Memory B cell (primary cell): ENCODE measurements around the gene ADTRP.

Experiments used
- ATAC-seq: fragments of 150-1000 bp; cut with Tn5 transposase; 2 replicates; pipeline ENCODE4 v1.10.0; 2021; ENCODE audit warnings: low read depth, mild to moderate bottlenecking, moderate library complexity
- DNase-seq, 2 donors: peaks; one replicate each; pipeline ENCODE4 v3.0.0; 2022; ENCODE audit warnings: low spot score in 2 of 2
- H3K27ac Mint-ChIP-seq: one replicate; pipeline ENCODE4 v1.8.0; 2022; ENCODE audit warnings: mild to moderate bottlenecking, moderate library complexity, mixed read lengths
- H3K27me3 Mint-ChIP-seq: one replicate; pipeline ENCODE4 v1.8.0; 2022; ENCODE audit warnings: mixed read lengths
- H3K36me3 Mint-ChIP-seq: one replicate; pipeline ENCODE4 v1.8.0; 2022; ENCODE audit warnings: mild to moderate bottlenecking, mixed read lengths
- H3K4me1 Mint-ChIP-seq: one replicate; pipeline ENCODE4 v1.8.0; 2022; ENCODE audit warnings: mixed read lengths
- H3K4me3 Mint-ChIP-seq: one replicate; pipeline ENCODE4 v1.8.0; 2022; ENCODE audit warnings: mild to moderate bottlenecking, moderate library complexity, mixed read lengths
- H3K9me3 Mint-ChIP-seq: one replicate; pipeline ENCODE4 v1.8.0; 2022; ENCODE audit warnings: mixed read lengths

The ADTRP gene

DNA sequence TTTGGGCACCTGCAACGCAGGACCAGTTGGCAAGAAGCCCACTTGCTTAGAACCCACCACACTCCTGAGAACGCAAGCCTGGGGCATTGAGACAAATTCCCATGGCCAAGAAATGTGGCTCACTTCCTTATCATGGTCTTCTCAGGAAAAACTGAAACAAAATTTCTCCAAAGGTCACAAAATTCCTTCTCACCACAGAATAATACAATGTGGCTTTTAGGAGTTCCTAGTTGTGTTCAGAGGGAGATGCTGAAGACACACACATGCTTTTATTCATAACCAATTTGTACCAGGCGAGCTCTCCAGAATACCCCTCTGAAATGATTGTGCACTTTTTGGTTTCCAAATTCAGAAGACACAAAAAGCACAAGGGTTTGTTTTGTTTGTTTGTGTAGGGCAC, 31.6 kb downstream of the ADTRP start:
- Mint-ChIP-seq H3K36me3 (no peaks in the 10 kb centered on the region), H3K9me3 (peaks cover 1% of the 10 kb centered on the region), H3K27ac (no peak overlapping the region), H3K4me1 (no peaks in the 10 kb centered on the region), H3K4me3 (no peak overlapping the region), H3K27me3 (peaks cover 1% of the 10 kb centered on the region)
- DNase-seq (no peak), ATAC-seq (no peak)

DNA sequence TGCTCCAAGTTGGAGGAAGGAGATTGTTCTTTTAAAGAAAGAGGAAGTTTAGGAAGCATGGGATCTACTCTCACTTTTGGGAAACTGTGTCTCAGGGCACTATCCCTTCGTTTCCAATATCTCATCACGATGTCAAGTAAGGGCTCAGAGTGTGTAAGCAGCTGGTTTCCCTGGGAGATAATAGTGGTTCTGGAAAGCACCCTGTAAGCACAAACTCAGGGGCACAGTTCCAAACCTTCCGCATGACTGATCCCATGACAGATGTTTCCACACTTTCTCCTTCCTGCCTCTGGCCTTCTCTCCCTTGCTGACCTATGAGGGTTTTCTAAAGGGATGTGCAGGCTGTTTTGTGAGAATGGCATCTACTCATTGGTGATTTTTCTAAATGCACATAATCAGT, 33.9 kb downstream of the ADTRP start:
- Mint-ChIP-seq H3K9me3 (peaks cover 1% of the 10 kb centered on the region), H3K36me3 (peaks cover 1% of the 10 kb centered on the region), H3K27ac (peak overlapping the region; percentile 10), H3K4me3 (no peak overlapping the region), H3K4me1 (no peaks in the 10 kb centered on the region), H3K27me3 (peaks cover 11% of the 10 kb centered on the region)
- ATAC-seq (no peak), DNase-seq (no peak)

DNA sequence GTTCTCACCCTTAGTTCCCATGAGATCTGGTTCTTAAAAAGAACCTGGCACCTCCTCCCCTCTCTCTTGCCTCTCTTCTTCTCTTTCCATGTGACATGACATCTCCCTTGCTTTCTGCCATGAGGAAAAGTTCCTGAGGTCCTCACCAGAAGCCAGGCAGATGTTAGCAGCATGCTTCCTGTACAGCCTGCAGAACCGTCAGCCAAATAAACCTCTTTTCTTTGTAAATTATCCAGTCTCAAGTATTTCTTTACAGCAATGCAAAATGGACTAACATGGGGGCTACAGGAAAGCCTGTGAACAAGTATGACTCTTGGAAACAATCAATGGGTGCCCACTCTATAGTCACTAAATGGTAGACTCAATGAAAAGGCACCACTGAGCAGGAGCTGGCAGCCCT, 34.5 kb downstream of the ADTRP start:
- no peak overlapping the region for H3K27ac Mint-ChIP-seq
- H3K27me3 Mint-ChIP-seq: peaks cover 11% of the 10 kb centered on the region
- no peak for ATAC-seq

DNA sequence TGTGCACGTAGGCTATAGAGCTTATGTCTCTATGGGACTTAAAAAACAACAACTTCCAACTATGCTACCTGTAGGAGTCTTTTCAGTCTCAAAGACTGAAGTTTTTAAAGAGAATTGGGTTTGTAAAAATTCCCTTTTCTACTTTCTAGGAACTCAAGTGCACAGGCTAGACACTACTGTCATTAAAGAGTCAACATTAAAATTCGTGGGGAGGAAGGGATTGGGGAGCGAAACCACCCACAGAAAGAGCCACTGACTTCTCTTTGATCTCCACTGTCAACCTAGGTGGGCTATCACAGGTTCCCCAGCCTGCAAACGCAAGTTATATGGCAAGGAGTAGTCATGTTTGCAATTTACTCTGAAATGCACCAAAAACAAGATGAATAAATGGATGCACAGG, 37.7 kb downstream of the ADTRP start:
- Mint-ChIP-seq H3K27me3 (peaks cover 16% of the 10 kb centered on the region), H3K4me1 (peaks cover 2% of the 10 kb centered on the region), H3K9me3 (peaks cover 1% of the 10 kb centered on the region), H3K27ac (no peak overlapping the region), H3K4me3 (no peak overlapping the region), H3K36me3 (peaks cover 1% of the 10 kb centered on the region)
- ATAC-seq (no peak), DNase-seq (no peak)

More for the DNA sequence above, 34.5 kb downstream of the ADTRP start:
- H3K36me3 Mint-ChIP-seq: peaks cover 1% of the 10 kb centered on the region
- H3K4me1 Mint-ChIP-seq: no peaks in the 10 kb centered on the region
- no peak for DNase-seq
- no peak overlapping the region for H3K4me3 Mint-ChIP-seq
- peaks cover 1% of the 10 kb centered on the region for H3K9me3 Mint-ChIP-seq

DNA sequence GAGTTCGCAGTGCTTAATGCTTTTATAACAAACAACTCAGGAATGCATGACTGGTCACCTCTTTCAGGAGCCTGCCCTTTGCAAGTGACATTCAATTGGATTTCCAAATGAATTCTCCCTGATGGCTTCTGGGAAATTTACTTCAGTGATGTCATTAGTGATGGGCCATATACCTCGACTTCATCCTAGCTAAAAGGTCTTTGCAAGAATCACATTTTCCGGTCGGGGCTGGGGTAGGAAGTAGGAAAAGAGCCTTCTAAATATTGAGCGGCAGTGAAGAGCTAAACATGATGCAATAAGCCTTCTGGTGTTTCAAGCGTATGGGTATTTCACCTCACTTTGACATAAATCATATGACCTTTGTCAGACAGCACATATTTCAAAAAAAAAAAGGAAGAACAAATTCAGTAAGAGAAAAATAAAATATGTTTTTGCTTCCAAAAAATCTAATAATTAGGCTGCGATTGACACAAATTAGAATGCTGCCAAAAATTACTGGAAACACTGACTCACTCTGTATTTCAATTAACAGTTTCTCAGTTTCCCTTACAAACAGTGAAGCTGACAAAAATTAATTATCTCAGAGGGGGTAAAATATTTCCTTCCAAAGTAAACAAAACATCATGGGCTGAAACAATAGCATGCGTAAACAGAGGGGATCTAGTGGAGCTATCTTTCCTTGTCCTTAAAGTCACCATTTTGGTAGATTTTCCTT, 39.8 kb downstream of the ADTRP start:
- DNase-seq: no peak
- Mint-ChIP-seq H3K4me3 (no peak overlapping the region), H3K9me3 (no peaks in the 10 kb centered on the region), H3K36me3 (peaks cover 1% of the 10 kb centered on the region), H3K27ac (no peak overlapping the region), H3K4me1 (peaks cover 2% of the 10 kb centered on the region), H3K27me3 (peaks cover 17% of the 10 kb centered on the region)
- no peak for ATAC-seq

DNA sequence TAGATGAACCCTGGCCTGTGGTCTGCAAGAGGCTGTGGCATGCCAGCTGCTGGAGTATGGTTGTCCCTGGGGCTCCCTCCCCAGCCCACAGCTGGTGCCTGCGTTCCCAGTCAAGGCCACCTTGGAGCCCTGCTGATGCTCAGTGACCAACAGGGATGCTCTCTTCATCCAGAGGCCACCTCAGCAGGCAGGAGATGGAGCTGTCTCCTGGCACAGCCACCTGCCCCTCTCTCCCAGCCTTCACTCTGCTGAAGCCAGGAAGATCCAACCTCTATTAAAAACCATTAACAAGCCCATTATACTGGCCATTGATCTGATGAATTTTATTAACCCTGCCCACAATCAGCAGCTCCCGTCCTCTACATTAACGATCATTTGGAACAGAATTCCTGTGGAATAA, 40.4 kb downstream of the ADTRP start:
- no peaks in the 10 kb centered on the region for H3K9me3 Mint-ChIP-seq
- H3K36me3 Mint-ChIP-seq: peaks cover 1% of the 10 kb centered on the region
- peaks cover 2% of the 10 kb centered on the region for H3K4me1 Mint-ChIP-seq
- DNase-seq: no peak
- ATAC-seq: no peak
- peaks cover 17% of the 10 kb centered on the region for H3K27me3 Mint-ChIP-seq
- H3K4me3 Mint-ChIP-seq: no peak overlapping the region
- no peak overlapping the region for H3K27ac Mint-ChIP-seq

DNA sequence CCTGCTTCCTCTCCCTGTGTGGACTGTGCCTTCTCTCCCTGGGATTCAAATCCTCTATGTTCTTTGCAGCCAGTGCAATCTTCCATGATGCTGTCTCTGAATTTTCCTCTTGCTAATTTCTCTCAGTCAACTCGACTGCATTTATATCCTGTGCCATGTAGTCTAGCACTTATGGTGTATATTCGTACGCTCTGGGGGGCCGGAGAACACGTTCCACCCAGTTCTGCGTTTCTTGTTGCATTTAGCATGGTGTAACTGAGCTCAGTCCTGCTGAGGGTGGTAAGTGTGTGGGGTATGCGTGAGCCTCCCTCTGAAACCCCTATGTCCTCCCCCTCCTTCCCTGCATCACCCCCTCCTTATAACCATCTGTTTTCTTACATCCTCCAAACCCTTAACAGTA, 42.0 kb downstream of the ADTRP start:
- Mint-ChIP-seq H3K36me3 (no peaks in the 10 kb centered on the region), H3K27me3 (peaks cover 16% of the 10 kb centered on the region), H3K9me3 (no peaks in the 10 kb centered on the region), H3K4me1 (peaks cover 5% of the 10 kb centered on the region), H3K4me3 (no peak overlapping the region), H3K27ac (no peak overlapping the region)
- DNase-seq (no peak), ATAC-seq (no peak)

DNA sequence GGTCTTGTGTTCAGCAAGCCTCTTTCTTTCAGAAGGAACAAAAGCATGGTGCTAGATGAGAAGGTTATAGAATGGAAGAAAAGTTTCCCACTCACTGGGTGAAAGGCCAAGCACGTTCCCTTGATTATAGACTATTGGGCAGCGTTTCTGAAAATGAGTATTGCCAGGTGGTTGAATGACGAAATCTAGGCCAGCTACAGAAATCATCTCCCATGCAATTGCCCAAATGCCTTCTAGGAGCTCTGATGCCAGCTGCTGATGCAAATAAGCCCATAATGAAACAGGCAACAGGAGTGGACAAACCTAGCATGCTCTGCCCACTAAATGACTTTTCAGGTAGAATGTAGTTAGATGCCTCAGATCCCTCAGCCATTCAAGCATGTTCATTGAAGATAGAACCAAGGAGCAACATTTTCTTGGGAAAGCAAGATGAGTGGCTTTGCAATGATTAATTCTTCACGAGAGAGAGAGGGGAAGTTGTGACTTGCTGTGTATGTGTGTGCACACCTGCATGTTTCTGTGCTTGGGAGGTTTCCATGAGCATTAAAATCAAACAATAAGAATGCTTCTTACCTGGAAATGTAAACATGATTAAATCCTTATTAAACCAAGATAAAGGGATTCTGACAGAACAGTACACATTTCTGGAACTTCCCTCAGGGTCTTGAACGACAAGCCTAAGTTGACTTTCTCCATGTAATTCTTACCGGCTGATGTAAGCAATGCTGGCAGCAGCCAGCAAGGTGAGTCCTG, 43.6 kb downstream of the ADTRP start:
- DNase-seq (no peak), ATAC-seq (no peak)
- Mint-ChIP-seq H3K27ac (no peak overlapping the region), H3K9me3 (no peaks in the 10 kb centered on the region), H3K27me3 (peaks cover 12% of the 10 kb centered on the region), H3K4me3 (no peak overlapping the region), H3K36me3 (no peaks in the 10 kb centered on the region), H3K4me1 (peaks cover 8% of the 10 kb centered on the region)

DNA sequence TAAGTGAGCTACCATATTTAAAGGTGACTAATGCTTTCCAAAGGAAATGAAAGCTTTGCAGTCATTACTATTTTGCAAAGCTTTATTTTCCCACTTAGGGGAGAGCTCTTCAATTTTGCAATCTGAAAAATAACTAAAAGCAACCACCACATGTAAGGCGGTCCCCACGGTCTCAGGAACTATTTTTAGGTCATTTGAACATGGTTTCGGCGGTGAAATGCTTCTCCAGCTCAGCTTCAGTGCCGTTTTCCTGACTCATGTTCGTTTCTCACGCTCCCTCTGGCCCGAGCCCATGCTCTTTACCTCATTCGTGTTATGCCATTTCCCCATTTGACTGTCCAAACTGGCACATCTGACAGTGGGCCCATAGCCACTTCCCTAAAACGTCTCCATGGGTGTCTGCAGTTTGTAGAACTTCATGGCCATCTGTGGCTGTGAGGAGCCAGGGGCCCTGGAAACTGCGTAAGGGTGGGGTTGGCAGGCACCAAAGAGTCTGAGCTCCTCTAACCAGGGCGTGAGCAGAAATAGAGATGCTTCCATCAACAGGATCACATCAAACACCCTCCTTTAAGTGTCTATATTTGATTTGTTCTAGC, 46.5 kb downstream of the ADTRP start:
- DNase-seq: peak; percentile 27 to 45
- peak; percentile 86 for ATAC-seq
- peaks cover 17% of the 10 kb centered on the region for H3K4me1 Mint-ChIP-seq
- no peak overlapping the region for H3K27ac Mint-ChIP-seq
- no peaks in the 10 kb centered on the region for H3K9me3 Mint-ChIP-seq
- H3K36me3 Mint-ChIP-seq: peaks cover 1% of the 10 kb centered on the region
- peaks cover 12% of the 10 kb centered on the region for H3K27me3 Mint-ChIP-seq
- peak overlapping the region; percentile 48 for H3K4me3 Mint-ChIP-seq

DNA sequence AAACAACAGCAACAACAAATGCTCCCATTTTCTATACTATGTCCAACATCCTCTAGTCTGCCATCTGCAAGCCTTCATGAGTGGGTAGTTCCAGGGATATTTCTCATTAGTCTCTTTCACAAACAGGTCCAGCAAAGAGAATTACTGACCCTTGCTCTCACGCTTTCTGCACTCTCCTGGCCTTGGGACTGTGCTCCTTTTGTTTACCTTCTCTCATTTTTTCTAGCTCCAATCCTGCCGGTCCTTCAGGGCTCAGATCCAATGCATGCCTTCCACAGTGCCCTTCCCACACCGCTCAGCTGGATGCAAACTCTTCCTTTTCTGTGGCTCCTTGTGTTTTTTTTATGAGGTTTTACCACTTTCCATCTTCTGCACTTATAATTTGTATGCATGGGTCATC, 47.2 kb downstream of the ADTRP start:
- H3K9me3 Mint-ChIP-seq: no peaks in the 10 kb centered on the region
- peaks cover 17% of the 10 kb centered on the region for H3K4me1 Mint-ChIP-seq
- no peak overlapping the region for H3K27ac Mint-ChIP-seq
- DNase-seq (no peak), ATAC-seq (no peak)
- H3K27me3 Mint-ChIP-seq: peaks cover 11% of the 10 kb centered on the region
- H3K4me3 Mint-ChIP-seq: no peak overlapping the region
- peaks cover 1% of the 10 kb centered on the region for H3K36me3 Mint-ChIP-seq

DNA sequence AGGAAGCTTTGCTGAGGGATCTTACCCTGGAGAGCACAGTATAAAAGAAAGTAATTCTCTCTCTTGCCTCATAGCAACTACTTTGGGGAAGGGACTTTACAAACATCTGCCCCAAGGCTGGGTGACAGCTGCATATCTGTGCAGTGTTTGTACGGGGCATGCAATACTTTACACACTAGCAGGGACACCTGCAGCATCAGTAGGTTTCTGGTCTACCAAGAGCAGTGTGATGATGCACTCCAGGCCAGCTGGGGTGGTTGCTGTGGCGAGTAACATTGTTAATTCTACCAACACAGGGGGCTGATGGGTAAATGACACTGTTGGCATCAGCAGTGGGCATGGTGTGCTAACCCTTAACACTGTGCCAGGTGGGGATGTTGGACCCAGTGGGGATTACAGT, 48.0 kb downstream of the ADTRP start:
- H3K4me3 Mint-ChIP-seq: no peak overlapping the region
- H3K36me3 Mint-ChIP-seq: peaks cover 1% of the 10 kb centered on the region
- no peaks in the 10 kb centered on the region for H3K9me3 Mint-ChIP-seq
- H3K27me3 Mint-ChIP-seq: peaks cover 7% of the 10 kb centered on the region
- H3K27ac Mint-ChIP-seq: no peak overlapping the region
- peaks cover 15% of the 10 kb centered on the region for H3K4me1 Mint-ChIP-seq
- ATAC-seq (peak; percentile 37), DNase-seq (no peak)

DNA sequence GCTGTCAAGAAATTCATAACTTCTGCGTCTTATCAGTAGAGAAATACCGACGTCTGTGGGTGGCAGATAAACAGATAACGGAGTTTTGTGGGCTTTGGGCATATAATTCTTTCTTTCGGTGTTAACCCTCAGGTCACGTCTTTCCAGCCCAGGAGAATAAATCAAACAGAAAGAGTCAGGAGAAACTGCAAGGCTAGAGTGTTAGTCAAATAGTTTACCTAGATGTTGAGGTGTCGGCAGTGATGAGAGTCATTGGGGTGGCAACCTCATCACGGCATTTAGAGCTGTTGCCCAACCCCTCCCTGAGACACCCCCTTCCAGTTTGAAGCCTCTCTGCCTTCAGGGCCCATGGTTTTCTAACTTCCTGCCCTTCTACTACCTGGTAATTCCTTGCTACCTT, 49.5 kb downstream of the ADTRP start:
- Mint-ChIP-seq H3K4me1 (peaks cover 15% of the 10 kb centered on the region), H3K27ac (no peak overlapping the region), H3K9me3 (no peaks in the 10 kb centered on the region), H3K36me3 (peaks cover 1% of the 10 kb centered on the region), H3K4me3 (no peak overlapping the region), H3K27me3 (peaks cover 5% of the 10 kb centered on the region)
- no peak for ATAC-seq
- DNase-seq: no peak

DNA sequence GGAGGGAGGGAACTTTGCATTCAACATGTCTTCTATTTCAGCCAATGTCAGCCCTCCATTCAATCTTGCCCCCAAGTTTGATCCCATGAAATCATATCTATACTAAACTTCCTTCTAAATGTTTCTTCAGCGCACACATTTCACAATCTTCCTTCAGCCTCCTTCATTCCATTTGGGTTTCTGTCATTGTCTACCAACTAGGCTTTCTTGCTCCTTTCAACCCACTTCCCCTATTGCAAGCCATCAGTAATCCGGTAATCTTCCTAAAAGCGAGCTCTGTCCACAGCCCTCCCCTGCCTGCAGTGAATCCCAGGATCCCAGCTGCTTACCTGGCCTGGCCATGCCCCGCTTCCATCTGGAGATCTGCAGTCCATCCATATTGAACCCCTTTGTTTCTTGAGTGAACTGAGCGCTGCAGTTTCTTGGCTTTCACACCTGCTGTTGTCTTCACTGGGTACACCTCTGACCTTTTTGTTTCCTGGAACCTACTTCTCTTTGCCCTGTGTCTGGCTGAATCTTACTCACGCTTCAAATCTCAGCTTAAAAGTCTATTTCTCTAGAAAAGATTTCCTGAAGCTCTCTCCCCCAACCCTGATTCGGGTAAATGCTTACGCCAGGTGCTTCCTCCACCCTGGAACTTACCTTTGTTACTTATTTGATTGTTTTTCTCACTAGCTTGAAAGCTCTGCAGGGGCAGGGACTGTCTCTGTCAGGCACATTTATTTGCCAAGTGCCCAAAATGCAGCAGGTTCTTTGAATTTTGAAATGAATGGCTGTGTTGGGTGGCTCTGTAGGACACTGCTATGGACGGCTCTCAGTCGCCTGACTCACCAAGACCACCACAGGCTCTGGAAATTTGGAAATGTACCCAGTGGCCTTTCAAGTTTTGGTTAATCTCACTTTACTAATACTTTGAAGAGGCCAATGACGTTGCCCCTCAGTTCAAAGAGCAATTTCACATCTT, 50.3 kb downstream of the ADTRP start:
- peak overlapping the region; percentile 36 for H3K27ac Mint-ChIP-seq
- H3K27me3 Mint-ChIP-seq: peaks cover 6% of the 10 kb centered on the region
- no peak for DNase-seq
- peaks cover 1% of the 10 kb centered on the region for H3K36me3 Mint-ChIP-seq
- ATAC-seq: no peak
- no peak overlapping the region for H3K4me3 Mint-ChIP-seq
- no peaks in the 10 kb centered on the region for H3K9me3 Mint-ChIP-seq
- H3K4me1 Mint-ChIP-seq: peaks cover 16% of the 10 kb centered on the region
